ENCODE data around the gene DISC1.

The DISC1 gene

GRCh38 chr1:232031156-232031555 lies 404.6 kb downstream of the DISC1 start:
- no peak for DNase-seq (ENCODE audit: extremely low spot score)
- TF ChIP-seq L3MBTL2 (conservative IDR thresholded peaks at IDR 0.05): 0 out of 2 replicates have a peak, but pooled peaks have one; percentile 23
- TF ChIP-seq LEF1 (IDR thresholded peaks at IDR 0.05; ENCODE audit: borderline replicate concordance): no peak
- TF ChIP-seq NFRKB (IDR thresholded peaks at IDR 0.05): no peak
- TF ChIP-seq SP1 (IDR thresholded peaks at IDR 0.05): no peak
- TF ChIP-seq ELF4 (IDR thresholded peaks at IDR 0.05): no peak
- no peak for TF ChIP-seq ARNT (IDR thresholded peaks at IDR 0.05)
- no peak for TF ChIP-seq HDGF (IDR thresholded peaks at IDR 0.05; ENCODE audit: borderline replicate concordance)
- CTCF ChIA-PET: no interaction called here
- POLR2A ChIA-PET: no interaction called here

GRCh38 chr1:232033285-232033684 lies 406.7 kb downstream of the DISC1 start:
- CTCF ChIA-PET: interaction anchor here (0.5 kb wide), 1 partner anchor 280 kb away, joined by 3 read pairs; no protein-coding TSS in a partner anchor
- no peak for DNase-seq (ENCODE audit: extremely low spot score)
- POLR2A ChIA-PET: no interaction called here

GRCh38 chr1:232034556-232034955 lies 408.0 kb downstream of the DISC1 start:
- DNase-seq (ENCODE audit: extremely low spot score): no peak
- POLR2A ChIA-PET: no interaction called here
- TF ChIP-seq NFRKB (IDR thresholded peaks at IDR 0.05): no peak
- no peak for TF ChIP-seq FOXK2 (IDR thresholded peaks at IDR 0.05)
- TF ChIP-seq HDGF (IDR thresholded peaks at IDR 0.05; ENCODE audit: borderline replicate concordance): no peak
- no peak for TF ChIP-seq SUZ12 (IDR thresholded peaks at IDR 0.05)
- no peak for TF ChIP-seq ELF4 (IDR thresholded peaks at IDR 0.05)
- no peak for TF ChIP-seq PKNOX1 (IDR thresholded peaks at IDR 0.05)
- no peak for TF ChIP-seq SP1 (IDR thresholded peaks at IDR 0.05)
- TF ChIP-seq FOXM1 (IDR thresholded peaks at IDR 0.05; ENCODE audit: borderline replicate concordance): no peak
- TF ChIP-seq TARDBP (IDR thresholded peaks at IDR 0.05): no peak
- TF ChIP-seq LEF1 (IDR thresholded peaks at IDR 0.05; ENCODE audit: borderline replicate concordance): no peak
- TF ChIP-seq BHLHE40 (IDR thresholded peaks at IDR 0.05; ENCODE audit: borderline replicate concordance): no peak
- no peak for TF ChIP-seq ARNT (IDR thresholded peaks at IDR 0.05)
- TF ChIP-seq L3MBTL2 (conservative IDR thresholded peaks at IDR 0.05): no peak
- no peak for TF ChIP-seq ZNF384 (IDR thresholded peaks at IDR 0.05)
- TF ChIP-seq FOXA1 (IDR thresholded peaks at IDR 0.05): no peak
- no peak for TF ChIP-seq CTBP1 (IDR thresholded peaks at IDR 0.05; ENCODE audit: borderline replicate concordance)
- CTCF ChIA-PET: no interaction called here

More at GRCh38 chr1:232033285-232033684, 406.7 kb downstream of the DISC1 start:
- TF ChIP-seq FOXM1 (IDR thresholded peaks at IDR 0.05; ENCODE audit: borderline replicate concordance) (no peak), BHLHE40 (IDR thresholded peaks at IDR 0.05; ENCODE audit: borderline replicate concordance) (no peak), FOXA1 (IDR thresholded peaks at IDR 0.05) (no peak), ZNF384 (IDR thresholded peaks at IDR 0.05) (no peak), LEF1 (IDR thresholded peaks at IDR 0.05; ENCODE audit: borderline replicate concordance) (no peak)

GRCh38 chr1:232036181-232036933 lies 409.8 kb downstream of the DISC1 start:
- ChIA-PET CTCF (no interaction called here), POLR2A (no interaction called here)
- no peak for DNase-seq (ENCODE audit: extremely low spot score)
- TF ChIP-seq BHLHE40 (IDR thresholded peaks at IDR 0.05; ENCODE audit: borderline replicate concordance) (no peak), LEF1 (IDR thresholded peaks at IDR 0.05; ENCODE audit: borderline replicate concordance) (no peak), ARNT (IDR thresholded peaks at IDR 0.05) (no peak), SUZ12 (IDR thresholded peaks at IDR 0.05) (no peak), L3MBTL2 (conservative IDR thresholded peaks at IDR 0.05) (no peak), TARDBP (IDR thresholded peaks at IDR 0.05) (no peak), HDGF (IDR thresholded peaks at IDR 0.05; ENCODE audit: borderline replicate concordance) (no peak), NFRKB (IDR thresholded peaks at IDR 0.05) (no peak), FOXK2 (IDR thresholded peaks at IDR 0.05) (no peak), FOXA1 (IDR thresholded peaks at IDR 0.05) (no peak), ELF4 (IDR thresholded peaks at IDR 0.05) (no peak), FOXM1 (IDR thresholded peaks at IDR 0.05; ENCODE audit: borderline replicate concordance) (no peak), PKNOX1 (IDR thresholded peaks at IDR 0.05) (no peak), CTBP1 (IDR thresholded peaks at IDR 0.05; ENCODE audit: borderline replicate concordance) (no peak), ZNF384 (IDR thresholded peaks at IDR 0.05) (no peak), SP1 (IDR thresholded peaks at IDR 0.05) (no peak)

GRCh38 chr1:232037774-232038388 lies 411.3 kb downstream of the DISC1 start:
- no peak for TF ChIP-seq NFRKB (IDR thresholded peaks at IDR 0.05)
- TF ChIP-seq L3MBTL2 (conservative IDR thresholded peaks at IDR 0.05): no peak
- TF ChIP-seq SP1 (IDR thresholded peaks at IDR 0.05): no peak
- TF ChIP-seq ARNT (IDR thresholded peaks at IDR 0.05): no peak
- TF ChIP-seq FOXM1 (IDR thresholded peaks at IDR 0.05; ENCODE audit: borderline replicate concordance): no peak
- no peak for TF ChIP-seq CTBP1 (IDR thresholded peaks at IDR 0.05; ENCODE audit: borderline replicate concordance)
- TF ChIP-seq TARDBP (IDR thresholded peaks at IDR 0.05): no peak
- no peak for TF ChIP-seq LEF1 (IDR thresholded peaks at IDR 0.05; ENCODE audit: borderline replicate concordance)
- no peak for TF ChIP-seq FOXK2 (IDR thresholded peaks at IDR 0.05)
- TF ChIP-seq ZNF384 (IDR thresholded peaks at IDR 0.05): no peak
- no peak for DNase-seq (ENCODE audit: extremely low spot score)
- POLR2A ChIA-PET: no interaction called here
- CTCF ChIA-PET: no interaction called here
